Tibial nerve (tissue), 4 donors: ENCODE data around the gene NOX5. TPM values are rescaled to one million over a fixed set of nuclear protein-coding genes. Genes with fewer than 3 reads are reported as not detected.

Source experiments
- DNase-seq, 2 donors: peaks; one replicate each; pipeline ENCODE4 v3.0.0-alpha.2; 2019; ENCODE audit warnings: low spot score in 2 of 2
- H3K27ac ChIP-seq, 4 donors: fragments of 200-600 bp; sonication (generic) in 3 of 4; one replicate each; pipeline ENCODE4 v1.5.1; 2017 to 2019; ENCODE audit warnings: mild to moderate bottlenecking in 1 of 4
- H3K27me3 ChIP-seq, 2 donors: fragments of 200-600 bp; sonication (generic) in 1 of 2; one replicate each; pipeline versions ENCODE4 v1.5.1 to v1.6.0; 2017 to 2019
- H3K36me3 ChIP-seq, 3 donors: fragments of 200-600 bp; sonication (generic); one replicate each; pipeline ENCODE4 v1.5.1; 2018 to 2019
- H3K4me1 ChIP-seq, 4 donors: fragments of 200-600 bp; sonication (generic) in 3 of 4; one replicate each; pipeline ENCODE4 v1.5.1; 2017 to 2019
- H3K4me3 ChIP-seq, 4 donors: fragments of 200-600 bp; sonication (generic) in 3 of 4; one replicate each; pipeline ENCODE4 v1.5.1; 2017 to 2019; ENCODE audit warnings: mild to moderate bottlenecking in 1 of 4, moderate library complexity in 1 of 4
- H3K9me3 ChIP-seq, 4 donors: fragments of 200-600 bp; sonication (generic) in 3 of 4; one replicate each; pipeline ENCODE4 v1.5.1; 2017 to 2019
- CTCF ChIP-seq, 5 experiments: fragments of 200-600 bp in 3 of 5; fragments of 450-650 bp in 2 of 5; sonication (generic) in 3 of 5; IDR thresholded peaks; one replicate each; pipeline ENCODE4 v1.5.1; 2016 to 2019; ENCODE audit warnings: antibody characterized with exemption in 5 of 5, mild to moderate bottlenecking in 3 of 5, moderate library complexity in 2 of 5
- EP300 ChIP-seq, 2 donors: sonication (generic); formaldehyde crosslinking; IDR thresholded peaks; one replicate each; pipeline ENCODE4 v1.6.1; 2017; ENCODE audit warnings: antibody characterized with exemption in 2 of 2, mild to moderate bottlenecking in 1 of 2
- POLR2A ChIP-seq, 2 donors: fragments of 450-650 bp; IDR thresholded peaks; one replicate each; pipeline ENCODE4 v1.6.1; 2017; ENCODE audit warnings: antibody characterized with exemption in 2 of 2, mild to moderate bottlenecking in 2 of 2, moderate library complexity in 2 of 2
- WGBS, 2 donors: methylation state at CpG; one replicate each; pipeline ENCODE4 v1.1.5; 2018; 5-methylcytosine and 5-hydroxymethylcytosine counted together
- total RNA-seq, 4 donors: library from RNA; depleted of rRNA; stranded (reverse); fragments of >200 nt; gene quantifications; one replicate each; pipeline ENCODE4 v1.1.0, GENCODE V29; 2016

NOX5 gene
- total RNA-seq, 4 donors from 2014 or later, result 0.21 to 2.7 (median 1.1) TPM

DNA sequence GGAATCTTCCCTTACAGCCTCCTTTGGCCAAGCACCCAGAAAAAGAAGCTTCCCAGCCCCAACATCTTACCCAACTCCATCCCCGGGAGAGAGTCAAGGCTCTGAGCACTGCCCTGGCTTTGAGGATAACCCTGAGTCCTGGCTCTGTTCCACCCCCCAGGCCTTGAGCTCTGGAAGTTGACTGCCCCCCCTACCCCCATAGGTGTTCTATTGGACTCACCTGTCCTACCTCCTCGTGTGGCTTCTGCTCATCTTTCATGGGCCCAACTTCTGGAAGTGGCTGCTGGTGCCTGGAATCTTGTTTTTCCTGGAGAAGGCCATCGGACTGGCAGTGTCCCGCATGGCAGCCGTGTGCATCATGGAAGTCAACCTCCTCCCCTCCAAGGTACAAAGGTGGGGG lies 22.3 kb downstream of the NOX5 start:
- H3K9me3 ChIP-seq, result no peaks in the 10 kb centered on the region
- peaks cover 0 to 21% of the 10 kb centered on the region in 2 donors for H3K27me3 ChIP-seq
- TF ChIP-seq EP300 (IDR thresholded peaks at IDR 0.05), result no peak
- no peak for TF ChIP-seq CTCF (IDR thresholded peaks at IDR 0.05)
- TF ChIP-seq POLR2A (IDR thresholded peaks at IDR 0.05), result no peak
- H3K4me3 ChIP-seq, result no peak overlapping the region
- no peaks in the 10 kb centered on the region for H3K36me3 ChIP-seq
- peaks cover 0 to 3% (median 2%) of the 10 kb centered on the region in 4 donors for H3K4me1 ChIP-seq
- H3K27ac ChIP-seq, result no peak overlapping the region
- 88 to 93% methylated on average over 5 of the region's 5 CpGs for WGBS, 2 donors
- DNase-seq, result no peak

DNA sequence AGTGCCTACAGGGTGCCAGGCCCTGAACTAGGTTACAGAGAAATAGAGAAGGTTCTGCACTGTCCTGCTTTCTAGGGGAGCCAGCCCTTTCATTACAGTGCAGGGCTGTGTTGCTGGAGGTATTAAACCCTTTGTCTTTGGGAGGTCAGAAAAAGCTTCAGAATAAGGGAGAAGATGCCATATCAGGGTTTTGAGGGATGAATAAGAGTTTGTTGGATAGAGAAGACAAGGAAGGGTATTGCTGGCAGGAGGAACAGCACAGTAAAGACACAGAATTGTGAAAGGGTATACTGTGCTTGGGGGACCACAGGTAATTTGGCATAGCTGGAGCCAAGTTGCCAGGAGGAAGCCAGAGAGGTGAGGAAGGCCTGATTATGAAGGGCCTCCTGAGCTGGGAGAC lies 23.0 kb downstream of the NOX5 start:
- H3K27ac ChIP-seq, result no peak overlapping the region
- no peaks in the 10 kb centered on the region for H3K9me3 ChIP-seq
- no peaks in the 10 kb centered on the region for H3K36me3 ChIP-seq
- peaks cover 0 to 15% of the 10 kb centered on the region in 2 donors for H3K27me3 ChIP-seq
- TF ChIP-seq POLR2A (IDR thresholded peaks at IDR 0.05) (no peak), CTCF (IDR thresholded peaks at IDR 0.05) (no peak), EP300 (IDR thresholded peaks at IDR 0.05) (no peak)
- no peak for DNase-seq
- no peak overlapping the region for H3K4me3 ChIP-seq
- no peaks in the 10 kb centered on the region for H3K4me1 ChIP-seq

DNA sequence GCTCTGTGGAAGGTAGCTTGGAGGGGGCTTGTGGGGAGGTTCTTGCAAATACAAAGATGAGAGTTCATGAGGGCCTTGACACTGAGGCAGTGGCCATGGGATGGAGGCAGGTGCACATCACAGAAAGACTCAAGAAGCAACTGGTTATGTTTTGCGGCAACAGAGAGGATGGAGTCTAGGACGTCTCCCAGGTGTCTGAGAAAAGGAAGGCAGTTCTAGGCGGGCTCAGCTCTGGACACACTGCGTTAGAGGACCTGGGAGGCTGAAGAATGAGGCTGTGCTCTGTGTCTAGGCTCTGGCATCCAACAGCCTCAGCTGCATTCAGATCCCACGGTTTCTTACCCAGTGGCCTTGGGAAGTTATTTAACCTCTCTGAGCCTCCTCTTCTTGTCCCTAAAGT lies 23.5 kb downstream of the NOX5 start:
- Histone ChIP-seq H3K4me1 (no peaks in the 10 kb centered on the region), H3K9me3 (no peaks in the 10 kb centered on the region), H3K27ac (no peak overlapping the region), H3K36me3 (no peaks in the 10 kb centered on the region), H3K4me3 (no peak overlapping the region), H3K27me3 (peaks cover 0 to 11% of the 10 kb centered on the region in 2 donors)
- no peak for DNase-seq
- 83 to 85% methylated on average over 5 of the region's 5 CpGs for WGBS, 2 donors
- no peak for TF ChIP-seq POLR2A (IDR thresholded peaks at IDR 0.05)
- TF ChIP-seq EP300 (IDR thresholded peaks at IDR 0.05), result no peak
- TF ChIP-seq CTCF (IDR thresholded peaks at IDR 0.05), result no peak

- 87 to 92% methylated on average over 3 of the region's 3 CpGs for WGBS, 2 donors
- Histone ChIP-seq H3K4me3 (no peak overlapping the region), H3K36me3 (no peaks in the 10 kb centered on the region), H3K9me3 (no peaks in the 10 kb centered on the region), H3K4me1 (no peaks in the 10 kb centered on the region), H3K27ac (no peak overlapping the region), H3K27me3 (peaks cover 0 to 11% of the 10 kb centered on the region in 2 donors)
- no peak for TF ChIP-seq CTCF (IDR thresholded peaks at IDR 0.05)
- TF ChIP-seq POLR2A (IDR thresholded peaks at IDR 0.05), result no peak
- no peak for TF ChIP-seq EP300 (IDR thresholded peaks at IDR 0.05)
- DNase-seq, result no peak
These were observed 24.0 kb downstream of the NOX5 start for GRCh38 chr15:69038508-69038907.

- H3K9me3 ChIP-seq, result no peaks in the 10 kb centered on the region
- no peak for TF ChIP-seq CTCF (IDR thresholded peaks at IDR 0.05)
- no peak for TF ChIP-seq EP300 (IDR thresholded peaks at IDR 0.05)
- no peak for TF ChIP-seq POLR2A (IDR thresholded peaks at IDR 0.05)
- H3K27me3 ChIP-seq, result peaks cover 0 to 8% of the 10 kb centered on the region in 2 donors
- no peak overlapping the region for H3K27ac ChIP-seq
- no peak overlapping the region for H3K4me3 ChIP-seq
- 79 to 86% methylated on average over 6 of the region's 6 CpGs for WGBS, 2 donors
- DNase-seq, result no peak
- no peaks in the 10 kb centered on the region for H3K36me3 ChIP-seq
- H3K4me1 ChIP-seq, result no peaks in the 10 kb centered on the region
These were observed 25.2 kb downstream of the NOX5 start for GRCh38 chr15:69039516-69040225.
